ENCODE measurements around the gene TMEM63C. TPM values are rescaled to one million over a fixed set of nuclear protein-coding genes. Genes with fewer than 3 reads are reported as not detected.
A peak's percentile ranks its signal among the peaks of the same experiment; 100 is the strongest.
"Not testable (repeated sequence)": the region's sequence is repeated elsewhere in the genome, so short reads cannot be mapped to it uniquely, and the experiment has no call there.

TMEM63C gene
- total RNA-seq, 1 experiment from 2014 or later, result not detected

DNA sequence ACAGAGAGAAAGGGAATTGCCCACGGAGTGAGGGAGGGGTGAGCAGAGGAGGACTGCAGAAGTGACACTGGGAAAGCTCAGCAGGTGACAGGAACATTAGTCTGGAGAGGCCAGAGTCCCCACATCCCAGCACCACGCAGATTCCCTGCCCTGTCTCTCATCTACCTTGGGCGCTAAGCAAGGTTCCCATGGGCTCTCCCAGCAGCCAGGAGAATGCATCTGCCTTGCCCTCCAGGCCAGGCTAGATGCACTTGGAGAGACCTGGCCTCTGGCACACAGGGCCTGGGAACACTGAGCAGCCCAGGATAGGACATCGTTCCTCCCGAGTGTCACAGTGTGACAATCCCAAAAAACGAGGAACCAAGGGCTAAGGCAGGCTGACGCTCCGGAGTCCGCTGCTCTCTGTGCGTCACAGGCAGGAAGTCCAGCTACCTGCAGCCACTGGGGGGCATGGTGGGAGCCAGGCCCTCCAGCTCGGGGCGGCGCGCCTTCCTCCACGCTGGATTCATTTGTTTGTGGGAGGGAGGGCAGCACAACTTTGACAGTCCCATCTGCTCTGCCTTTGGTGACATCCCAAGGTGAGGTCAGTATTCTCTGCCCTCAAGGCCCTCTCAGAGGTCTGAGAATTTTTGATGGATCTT, 94.8 kb downstream of the TMEM63C start:
- no peak for DNase-seq (ENCODE audit: low read depth)

- DNase-seq (ENCODE audit: low read depth), result no peak
Observed at GRCh38 chr14:77276959-77277358, 95.4 kb downstream of the TMEM63C start.

DNA sequence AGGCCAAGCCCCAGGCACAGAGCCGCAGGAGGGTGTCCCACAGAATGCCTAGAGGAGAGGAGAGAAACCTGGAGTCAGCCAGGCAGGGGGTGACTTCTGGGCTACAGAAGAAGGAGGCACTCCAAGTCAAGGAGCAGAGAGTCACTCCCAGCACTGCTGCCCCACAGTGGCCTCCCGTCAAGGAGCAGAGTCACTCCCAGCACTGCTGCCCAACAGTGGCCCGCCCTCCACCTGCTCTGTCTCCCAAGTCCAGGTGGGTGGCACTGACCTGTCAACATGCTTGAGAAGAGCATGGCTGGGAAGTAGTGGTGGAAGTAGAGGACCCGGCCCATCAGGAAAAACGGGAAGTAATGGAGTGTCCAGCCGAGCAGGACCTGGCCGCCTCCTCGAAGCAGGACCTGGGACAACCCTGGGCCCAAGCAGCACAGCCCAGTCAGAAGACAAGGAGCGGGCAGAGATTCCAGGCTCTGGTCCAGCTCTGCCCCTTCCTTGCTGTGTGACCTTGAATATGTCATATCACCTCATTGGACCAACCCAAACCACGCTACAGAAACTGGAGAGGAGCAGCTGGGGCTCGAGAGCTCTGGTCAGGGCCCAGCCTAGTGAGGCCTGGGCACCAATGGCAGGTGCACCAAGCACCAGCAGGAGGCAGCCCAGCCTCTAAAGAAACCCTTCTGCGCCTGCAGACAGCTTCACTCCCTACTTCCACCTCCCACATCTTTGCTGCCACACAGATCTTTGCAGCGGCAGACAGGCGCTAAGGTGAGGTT, 97.0 kb downstream of the TMEM63C start:
- no peak for DNase-seq (ENCODE audit: low read depth)

DNA sequence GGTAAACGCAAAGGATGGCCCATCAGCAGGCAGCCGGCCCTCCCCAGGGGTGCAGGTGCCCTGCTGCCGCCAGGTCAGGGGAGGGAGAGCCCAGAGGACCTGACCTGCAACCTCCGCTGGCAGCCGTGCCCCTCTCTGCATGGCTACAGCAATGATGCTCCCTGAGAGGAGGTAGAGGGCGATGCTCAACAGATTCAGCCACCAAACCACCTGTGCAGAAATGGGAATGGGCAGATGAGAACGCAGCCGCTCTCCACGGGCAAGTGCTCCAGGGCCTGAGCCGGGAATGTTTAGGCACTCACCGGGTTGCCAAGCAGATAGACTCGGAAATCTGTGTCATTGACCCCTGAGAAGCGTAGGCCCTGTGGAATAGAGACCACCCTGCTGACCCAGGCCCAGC, 98.1 kb downstream of the TMEM63C start:
- no peak for DNase-seq (ENCODE audit: low read depth)

DNA sequence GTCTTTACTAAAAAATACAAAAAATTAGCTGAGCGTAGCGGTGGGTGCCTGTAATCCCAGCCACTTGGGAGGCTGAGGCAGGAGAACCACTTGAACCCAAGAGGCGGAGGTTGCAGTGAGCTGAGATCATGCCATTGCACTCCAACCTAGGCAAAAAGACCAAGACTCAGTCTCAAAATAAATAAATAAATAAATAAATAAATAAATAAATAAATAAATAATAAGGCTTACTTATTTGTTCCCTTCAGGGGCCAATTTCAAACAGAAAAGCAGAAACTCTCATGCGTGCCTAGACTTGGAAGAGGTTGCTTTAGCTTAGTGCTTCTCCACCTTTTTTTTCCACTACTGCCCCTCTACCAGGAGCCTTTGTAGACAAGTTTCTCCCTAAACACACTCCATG, 99.3 kb downstream of the TMEM63C start:
- DNase-seq (ENCODE audit: low read depth), result not testable (repeated sequence)

DNA sequence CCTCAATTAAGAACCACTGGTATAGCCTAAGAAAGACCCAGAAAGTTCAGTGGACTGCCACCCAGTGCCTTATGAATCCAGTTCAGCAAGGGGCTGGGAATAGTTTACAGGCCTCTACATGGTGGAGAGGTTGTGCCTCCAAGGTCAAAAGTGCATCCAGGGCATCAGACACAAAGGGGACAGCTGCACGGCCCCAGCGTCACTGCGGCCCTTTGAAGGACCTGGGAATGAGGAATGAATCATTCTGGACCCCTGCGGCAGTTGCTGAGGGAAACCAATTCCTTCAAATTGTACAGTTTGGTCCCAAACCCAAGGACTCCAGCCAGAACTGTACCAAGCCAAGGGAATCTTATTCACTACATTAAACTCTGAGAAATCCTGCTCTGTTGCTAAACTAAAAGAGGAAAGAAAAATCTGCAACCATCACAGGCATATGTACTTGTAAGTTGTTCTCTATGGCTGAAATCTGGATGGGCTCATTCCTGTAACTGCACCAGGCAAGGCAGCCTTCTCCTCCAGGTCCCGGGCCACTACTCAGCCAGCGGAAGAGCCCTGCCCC, 100.3 kb downstream of the TMEM63C start:
- no peak for DNase-seq (ENCODE audit: low read depth)

DNA sequence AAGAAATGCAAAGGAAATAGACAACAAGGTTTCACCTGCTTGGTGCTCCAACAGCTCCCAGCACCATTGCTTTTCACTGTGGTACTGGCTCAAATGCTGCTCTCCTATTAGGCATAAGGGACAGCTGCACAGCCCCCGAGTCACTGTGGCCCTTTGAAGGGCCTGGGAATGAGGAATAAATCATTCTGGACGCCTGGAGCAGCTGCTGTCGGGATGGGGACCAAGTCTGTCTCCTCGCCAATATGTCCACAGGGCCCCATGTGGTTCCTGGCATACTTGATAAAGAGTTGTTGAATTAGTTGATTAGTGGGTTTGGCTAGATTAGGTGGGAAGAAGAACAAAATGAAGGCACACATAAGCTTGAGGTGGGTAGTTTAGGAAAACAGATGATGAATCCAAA, 102.5 kb downstream of the TMEM63C start:
- DNase-seq (ENCODE audit: low read depth), result no peak

- no peak for DNase-seq (ENCODE audit: low read depth)
Observed at GRCh38 chr14:77284466-77284865, 102.9 kb downstream of the TMEM63C start.

DNA sequence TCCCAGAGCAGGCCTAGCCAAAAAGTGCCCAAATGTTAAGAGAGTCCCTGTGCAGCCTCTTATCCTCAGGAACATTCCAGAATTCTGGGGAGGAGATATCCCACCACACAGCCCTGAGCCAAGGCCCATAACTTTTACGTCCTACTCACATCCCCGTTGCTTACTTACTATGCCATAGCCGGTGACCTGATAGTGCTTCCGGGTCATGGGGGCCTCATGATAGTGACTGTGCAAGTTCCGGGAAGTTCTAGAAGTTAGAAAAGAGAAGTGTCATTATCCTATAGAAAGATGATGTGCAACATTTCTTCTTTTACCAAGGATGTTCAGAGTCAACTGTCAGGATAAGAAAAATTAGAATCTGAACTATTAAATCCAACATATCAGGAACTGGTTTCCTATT, 105.0 kb downstream of the TMEM63C start:
- no peak for DNase-seq (ENCODE audit: low read depth)

DNA sequence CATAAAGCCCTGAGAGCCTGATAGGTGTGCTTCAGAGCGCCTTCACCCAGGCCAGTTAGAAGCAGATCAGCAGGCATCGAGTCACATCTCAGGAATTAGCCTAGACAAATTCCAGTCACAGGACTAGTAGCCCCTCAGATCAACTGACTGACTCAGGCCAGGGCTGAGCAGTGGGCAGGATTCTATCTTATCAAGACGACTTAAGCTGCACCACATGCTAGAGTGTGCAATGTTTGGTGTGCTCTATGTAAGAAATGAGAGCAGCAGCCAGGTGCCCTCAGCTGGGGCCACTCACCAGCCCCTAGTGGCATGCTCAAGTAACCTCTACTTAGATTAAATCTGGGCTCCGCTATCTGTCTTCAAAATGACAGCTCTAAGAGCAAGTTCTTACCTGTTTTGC, 109.1 kb downstream of the TMEM63C start:
- DNase-seq (ENCODE audit: low read depth), result no peak

GRCh38 chr14:77296155-77296554, 114.6 kb downstream of the TMEM63C start:
- DNase-seq (ENCODE audit: low read depth), result no peak

GRCh38 chr14:77296906-77297305, 115.3 kb downstream of the TMEM63C start:
- no peak for DNase-seq (ENCODE audit: low read depth)

- DNase-seq (ENCODE audit: low read depth), result no peak
Observed at GRCh38 chr14:77299771-77300170, 118.2 kb downstream of the TMEM63C start.

GRCh38 chr14:77301103-77301502, 119.5 kb downstream of the TMEM63C start:
- DNase-seq (ENCODE audit: low read depth), result peak; percentile 65

- peak; percentile 83 for DNase-seq (ENCODE audit: low read depth)
Observed at GRCh38 chr14:77302926-77303325, 121.3 kb downstream of the TMEM63C start.

DNA sequence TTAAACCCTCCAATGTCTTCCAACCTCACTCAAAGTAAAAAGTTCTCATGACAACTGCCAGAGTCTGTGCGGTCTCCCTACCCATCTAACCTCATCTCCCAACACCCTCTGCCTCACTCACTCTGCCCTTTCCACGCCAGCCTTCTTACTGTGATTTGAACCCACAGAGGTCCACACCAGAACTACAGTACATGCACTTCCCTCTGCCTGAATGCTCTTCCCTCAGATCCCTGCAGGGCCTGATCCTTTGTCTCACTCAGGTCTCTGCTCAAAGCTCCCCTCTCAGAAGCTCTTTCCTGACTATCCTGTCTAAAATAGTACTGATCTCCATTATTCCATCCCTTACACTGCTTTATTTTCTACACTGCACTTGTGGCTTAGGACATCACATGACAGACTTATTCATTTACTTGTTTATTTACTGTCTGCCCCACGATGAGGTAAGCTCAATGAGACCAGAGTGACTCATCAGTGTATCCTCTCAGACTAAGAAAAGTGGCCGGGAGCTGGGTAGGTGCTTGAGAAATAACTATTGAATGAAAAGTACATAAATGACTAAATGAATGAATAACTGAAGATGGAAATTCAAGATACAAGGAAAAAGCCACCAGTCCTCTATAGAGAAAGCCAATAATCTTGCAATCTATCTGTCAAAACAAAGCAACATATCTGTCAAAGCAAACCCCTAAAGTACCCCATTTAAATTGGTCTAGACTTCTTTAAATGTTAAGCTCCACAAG, 122.0 kb downstream of the TMEM63C start:
- peak; percentile 89 for DNase-seq (ENCODE audit: low read depth)

DNA sequence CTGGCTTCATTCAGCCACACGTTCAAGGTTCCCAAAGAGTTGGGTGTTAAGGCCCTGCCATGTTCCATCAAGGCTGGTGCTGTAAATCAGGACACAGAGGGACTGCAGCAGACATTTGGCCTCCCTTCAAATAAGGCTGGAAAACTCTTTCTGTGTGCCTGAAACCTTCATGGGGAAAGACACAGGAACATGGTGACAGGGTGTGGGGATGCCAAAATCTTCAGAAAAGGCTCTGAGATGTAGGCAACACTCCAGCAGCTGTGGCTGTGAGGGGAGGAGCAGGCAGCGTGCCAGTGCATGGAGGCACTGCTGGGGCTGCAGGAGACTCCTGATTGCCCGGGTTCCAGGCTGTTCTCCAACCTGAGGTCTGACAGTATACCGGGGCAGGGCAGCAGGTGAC, 124.1 kb downstream of the TMEM63C start:
- no peak for DNase-seq (ENCODE audit: low read depth)

- DNase-seq (ENCODE audit: low read depth), result peak; percentile 53
Observed at GRCh38 chr14:77306416-77306815, 124.8 kb downstream of the TMEM63C start.

DNA sequence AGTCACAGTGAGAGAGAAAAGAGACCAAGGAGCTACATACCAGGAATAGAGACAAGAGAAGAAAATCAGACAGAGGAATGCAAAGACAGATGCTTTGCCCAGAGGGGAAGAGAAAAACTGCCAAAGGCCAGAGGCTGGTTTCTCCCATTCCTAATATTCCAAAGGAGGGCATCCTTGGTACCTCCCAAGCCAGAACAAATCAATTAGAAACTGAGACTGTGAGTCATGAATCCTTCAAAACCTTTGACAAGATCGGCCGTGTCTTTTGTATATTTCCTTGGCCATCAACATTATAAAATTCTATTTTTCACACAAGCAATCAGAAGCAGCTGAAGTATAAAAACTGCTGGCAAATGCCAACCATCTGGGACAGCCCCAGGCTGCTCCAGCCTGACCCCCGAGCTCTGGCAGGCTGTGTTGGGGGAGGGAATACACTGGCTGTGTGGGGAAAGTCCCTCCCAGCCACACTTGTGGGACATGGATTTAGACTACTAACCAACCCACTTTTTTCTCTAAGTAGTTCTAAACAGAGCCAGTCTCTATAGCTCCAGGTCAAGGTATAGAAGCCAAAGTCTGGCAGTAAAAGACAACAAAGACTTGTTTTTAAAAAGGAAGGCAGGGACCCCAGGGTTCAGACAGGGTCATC, 125.4 kb downstream of the TMEM63C start:
- DNase-seq (ENCODE audit: low read depth), result peak; percentile 87
